KMS-11 (cell line): ENCODE data around the gene PCED1A.

Experiments
- H2AFZ ChIP-seq: fragments of 200-600 bp; sonication (generic); 2 replicates; pipeline ENCODE4 v1.6.1; 2016; ENCODE audit warnings: antibody characterized with exemption, mixed run types, low read depth
- H3K27ac ChIP-seq: fragments of 200-600 bp; sonication (generic); 2 replicates; pipeline ENCODE4 v1.6.1; 2016; ENCODE audit warnings: mild to moderate bottlenecking, mixed run types
- H3K27me3 ChIP-seq: fragments of 200-600 bp; sonication (generic); 2 replicates; pipeline ENCODE4 v1.6.1; 2017; ENCODE audit warnings: mild to moderate bottlenecking, low read depth, mixed run types, moderate library complexity; ENCODE audit not compliant: insufficient read depth
- H3K36me3 ChIP-seq: fragments of 200-600 bp; sonication (generic); 2 replicates; pipeline ENCODE4 v1.6.1; 2017; ENCODE audit warnings: mild to moderate bottlenecking, mixed run types; ENCODE audit not compliant: insufficient read depth
- H3K4me1 ChIP-seq: fragments of 200-600 bp; sonication (generic); 2 replicates; pipeline ENCODE4 v1.6.1; 2016; ENCODE audit warnings: mild to moderate bottlenecking, low read depth, mixed run types; ENCODE audit not compliant: poor library complexity, severe bottlenecking
- H3K4me2 ChIP-seq: fragments of 200-600 bp; sonication (generic); 2 replicates; pipeline ENCODE4 v1.7.0; 2016; ENCODE audit warnings: mild to moderate bottlenecking, mixed run types
- H3K4me3 ChIP-seq: fragments of 200-600 bp; sonication (generic); IDR thresholded peaks from 2 replicates; pipeline ENCODE4 v1.6.1; 2017; ENCODE audit warnings: low read depth, low read length, mixed read lengths; ENCODE audit not compliant: insufficient read depth
- H3K79me2 ChIP-seq: fragments of 200-600 bp; sonication (generic); 2 replicates; pipeline ENCODE4 v1.6.1; 2016; ENCODE audit warnings: low read depth, mixed run types; ENCODE audit not compliant: insufficient read depth
- H3K9ac ChIP-seq: fragments of 200-600 bp; sonication (generic); 2 replicates; pipeline ENCODE4 v1.6.1; 2016; ENCODE audit warnings: mild to moderate bottlenecking, mixed run types
- H4K20me1 ChIP-seq: fragments of 200-600 bp; sonication (generic); 2 replicates; pipeline ENCODE4 v1.6.1; 2016; ENCODE audit warnings: mild to moderate bottlenecking, mixed run types; ENCODE audit not compliant: insufficient read depth
- CTCF ChIP-seq: fragments of 200-600 bp; sonication (generic); conservative IDR thresholded peaks from 2 replicates; pipeline ENCODE4 v1.6.1; 2017; ENCODE audit warnings: low read depth, mild to moderate bottlenecking, antibody characterized with exemption, low read length, moderate library complexity, mixed read lengths

Gene PCED1A

GRCh38 chr20:2887715-2888114 is 47.3 kb upstream of the PCED1A start:
- Histone ChIP-seq H3K79me2 (no peaks in the 10 kb centered on the region), H3K36me3 (no peaks in the 10 kb centered on the region), H3K4me3 (no peak overlapping the region), H2AFZ (no peak overlapping the region), H3K27me3 (no peaks in the 10 kb centered on the region), H4K20me1 (no peaks in the 10 kb centered on the region), H3K27ac (no peak overlapping the region), H3K4me1 (no peaks in the 10 kb centered on the region), H3K9ac (no peak overlapping the region), H3K4me2 (no peak overlapping the region)
- no peak for TF ChIP-seq CTCF

- no peak overlapping the region for H2AFZ ChIP-seq
- H3K4me2 ChIP-seq, result no peak overlapping the region
- no peaks in the 10 kb centered on the region for H3K4me1 ChIP-seq
- no peak overlapping the region for H3K9ac ChIP-seq
- no peaks in the 10 kb centered on the region for H3K27me3 ChIP-seq
- H4K20me1 ChIP-seq, result no peaks in the 10 kb centered on the region
- H3K79me2 ChIP-seq, result no peaks in the 10 kb centered on the region
- H3K36me3 ChIP-seq, result no peaks in the 10 kb centered on the region
- H3K4me3 ChIP-seq, result no peak overlapping the region
- TF ChIP-seq CTCF, result no peak
- H3K27ac ChIP-seq, result no peak overlapping the region
Observed at GRCh38 chr20:2883726-2884637, 43.5 kb upstream of the PCED1A start.

- no peak for TF ChIP-seq CTCF
- Histone ChIP-seq H3K27ac (no peak overlapping the region), H3K4me1 (no peaks in the 10 kb centered on the region), H3K79me2 (no peaks in the 10 kb centered on the region; the same call in 1 of the 2 replicates), H3K4me3 (no peak overlapping the region), H3K9ac (no peak overlapping the region), H3K4me2 (no peak overlapping the region), H3K27me3 (no peaks in the 10 kb centered on the region), H2AFZ (no peak overlapping the region), H3K36me3 (no peaks in the 10 kb centered on the region), H4K20me1 (no peaks in the 10 kb centered on the region)
Observed at GRCh38 chr20:2880650-2881049, 40.2 kb upstream of the PCED1A start.

- Histone ChIP-seq H3K4me2 (no peak overlapping the region), H2AFZ (no peak overlapping the region), H3K79me2 (no peaks in the 10 kb centered on the region; the same call in 1 of the 2 replicates), H3K36me3 (no peaks in the 10 kb centered on the region), H3K27me3 (no peaks in the 10 kb centered on the region), H3K9ac (no peak overlapping the region), H3K4me1 (peaks cover 3% of the 10 kb centered on the region), H3K27ac (no peak overlapping the region), H4K20me1 (no peaks in the 10 kb centered on the region), H3K4me3 (no peak overlapping the region)
- TF ChIP-seq CTCF, result no peak
Observed at GRCh38 chr20:2879146-2879545, 38.7 kb upstream of the PCED1A start.
